Muscle layer of duodenum (tissue), 2 donors: Measurements from ENCODE around the gene CNRIP1.

Experiments used
- H3K27ac ChIP-seq: one replicate; pipeline ENCODE4 v1.7.0; 2013; ENCODE audit warnings: mild to moderate bottlenecking, low read length
- H3K27me3 ChIP-seq: one replicate; pipeline ENCODE4 v1.7.0; 2013; ENCODE audit warnings: low read depth, mild to moderate bottlenecking, control low read depth, low read length
- H3K36me3 ChIP-seq, 2 donors: one replicate each; pipeline ENCODE4 v1.7.0; 2013; ENCODE audit warnings: low read length in 2 of 2, control low read depth in 1 of 2, mild to moderate bottlenecking in 1 of 2; ENCODE audit not compliant: insufficient read depth in 2 of 2, control insufficient read depth in 1 of 2
- H3K4me1 ChIP-seq, 2 donors: one replicate each; pipeline ENCODE4 v1.7.0; 2013; ENCODE audit warnings: low read length in 2 of 2, mild to moderate bottlenecking in 2 of 2, control low read depth in 1 of 2, moderate library complexity in 1 of 2; ENCODE audit not compliant: insufficient read depth in 2 of 2, control insufficient read depth in 1 of 2
- H3K4me3 ChIP-seq, 2 donors: one replicate each; pipeline ENCODE4 v1.7.0; 2013; ENCODE audit warnings: low read length in 2 of 2, low read depth in 1 of 2, mild to moderate bottlenecking in 1 of 2
- H3K9me3 ChIP-seq, 2 donors: one replicate each; pipeline ENCODE4 v1.7.0; 2013; ENCODE audit warnings: low read length in 2 of 2, control low read depth in 1 of 2, mild to moderate bottlenecking in 1 of 2; ENCODE audit not compliant: control insufficient read depth in 1 of 2
- donor health status: healthy.

CNRIP1 gene

GRCh38 chr2:68291314-68291713 lies 28.4 kb downstream of the CNRIP1 start:
- Histone ChIP-seq H3K4me3 (no peak overlapping the region), H3K4me1 (peaks cover 0 to 12% of the 10 kb centered on the region in 2 donors), H3K27me3 (no peaks in the 10 kb centered on the region), H3K36me3 (no peaks in the 10 kb centered on the region), H3K9me3 (no peaks in the 10 kb centered on the region), H3K27ac (no peak overlapping the region)

DNA sequence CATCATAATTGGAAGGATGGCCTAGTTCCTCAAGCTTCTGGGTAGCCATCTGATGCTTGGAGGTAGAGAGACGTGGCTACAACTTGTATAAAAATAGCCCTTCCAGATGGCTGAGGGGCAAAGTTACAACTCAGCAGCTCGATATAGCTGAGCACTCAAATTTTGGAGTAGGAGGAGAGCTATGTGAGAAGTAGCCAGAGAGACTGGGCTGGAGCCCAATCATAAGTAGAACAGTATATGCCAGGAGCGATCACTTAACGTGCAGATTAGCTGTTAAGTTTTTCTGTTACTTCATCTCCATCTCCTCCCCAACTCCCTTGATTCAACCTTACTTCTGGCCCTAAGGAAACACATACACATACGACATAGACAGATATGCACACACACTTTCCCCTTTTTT lies 28.8 kb downstream of the CNRIP1 start:
- H3K36me3 ChIP-seq = no peaks in the 10 kb centered on the region
- no peak overlapping the region for H3K27ac ChIP-seq

GRCh38 chr2:68287580-68288441 lies 31.9 kb downstream of the CNRIP1 start:
- Histone ChIP-seq H3K36me3 (no peaks in the 10 kb centered on the region), H3K4me3 (no peak overlapping the region), H3K27me3 (no peaks in the 10 kb centered on the region), H3K9me3 (no peaks in the 10 kb centered on the region), H3K27ac (no peak overlapping the region), H3K4me1 (peaks cover 0 to 12% of the 10 kb centered on the region in 2 donors)

More for the DNA sequence above, 28.8 kb downstream of the CNRIP1 start:
- Histone ChIP-seq H3K27me3 (no peaks in the 10 kb centered on the region), H3K9me3 (no peaks in the 10 kb centered on the region), H3K4me1 (peaks cover 0 to 12% of the 10 kb centered on the region in 2 donors), H3K4me3 (no peak overlapping the region)

DNA sequence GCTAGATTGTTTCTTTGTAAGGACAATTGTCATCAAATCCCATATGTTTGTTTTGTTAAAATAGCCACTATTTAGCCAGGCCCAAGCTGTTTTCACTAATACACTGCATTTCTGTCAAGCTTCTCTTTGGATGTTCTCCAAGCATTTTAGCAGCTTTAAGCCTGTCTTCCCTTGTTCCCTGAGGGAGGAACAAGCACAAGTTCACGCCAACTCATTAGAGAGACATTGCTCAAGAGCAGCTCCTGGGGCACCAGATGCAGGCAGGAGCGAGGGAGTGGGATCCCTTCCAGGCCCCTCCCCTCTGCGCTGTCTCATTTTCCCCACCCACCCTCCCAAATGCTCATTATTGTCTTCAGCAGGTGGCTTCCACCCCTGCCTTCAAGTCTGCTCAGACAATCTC lies 34.9 kb downstream of the CNRIP1 start:
- Histone ChIP-seq H3K36me3 (no peaks in the 10 kb centered on the region), H3K4me1 (peaks cover 0 to 12% of the 10 kb centered on the region in 2 donors), H3K4me3 (no peak overlapping the region), H3K9me3 (no peaks in the 10 kb centered on the region), H3K27ac (no peak overlapping the region), H3K27me3 (no peaks in the 10 kb centered on the region)

DNA sequence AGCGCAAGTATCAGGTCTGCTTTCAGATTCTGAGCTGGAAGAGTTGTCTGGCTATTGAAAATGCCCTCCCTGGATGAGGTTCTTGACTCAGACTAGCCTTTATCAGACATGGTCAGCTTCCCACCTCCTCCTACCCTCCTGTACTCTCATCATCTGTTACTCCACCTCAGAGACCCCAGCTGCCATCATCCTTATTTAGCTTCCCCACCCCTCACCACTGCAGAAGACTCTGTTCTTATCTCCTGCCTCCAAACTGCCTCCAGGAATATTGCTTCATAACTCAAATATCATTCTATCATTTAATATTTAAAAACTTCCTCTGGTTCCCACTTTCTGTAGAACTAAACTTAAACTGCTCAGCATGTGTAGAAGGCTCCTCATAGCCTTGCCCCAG lies 36.3 kb downstream of the CNRIP1 start:
- Histone ChIP-seq H3K36me3 (no peaks in the 10 kb centered on the region), H3K27me3 (no peaks in the 10 kb centered on the region), H3K27ac (no peak overlapping the region), H3K4me1 (peaks cover 0 to 12% of the 10 kb centered on the region in 2 donors), H3K4me3 (no peak overlapping the region), H3K9me3 (no peaks in the 10 kb centered on the region)

DNA sequence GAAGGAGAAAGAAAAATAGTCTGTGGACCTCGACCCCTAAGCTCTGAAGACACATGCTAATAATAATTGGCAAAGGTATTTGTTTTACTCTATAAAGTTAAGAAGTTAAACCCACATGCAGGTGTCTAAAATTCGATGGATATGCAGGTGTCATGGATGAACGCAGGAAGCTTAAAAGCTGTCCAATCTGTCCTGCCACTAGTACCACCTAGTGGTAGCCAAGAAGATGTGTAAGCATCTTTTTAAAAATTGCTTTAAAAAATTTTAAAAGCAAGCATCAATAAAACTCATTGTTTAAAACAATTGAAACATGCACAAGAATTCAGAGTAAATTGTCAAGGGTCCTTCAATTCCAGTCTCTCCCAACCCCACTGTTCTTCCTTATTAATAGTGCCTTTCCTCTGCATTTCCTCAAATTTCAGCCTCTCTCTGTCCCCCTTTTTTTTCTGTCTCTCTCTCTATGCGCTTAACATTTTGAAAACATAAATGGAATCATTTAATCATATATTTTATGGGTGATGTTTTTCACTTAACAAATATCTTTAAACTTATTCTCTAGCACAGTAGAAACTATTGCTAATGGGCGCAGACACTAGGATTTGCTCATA lies 36.8 kb downstream of the CNRIP1 start:
- H3K27me3 ChIP-seq = no peaks in the 10 kb centered on the region
- peaks cover 0 to 9% of the 10 kb centered on the region in 2 donors for H3K4me1 ChIP-seq
- H3K36me3 ChIP-seq = no peaks in the 10 kb centered on the region
- no peak overlapping the region for H3K27ac ChIP-seq
- no peak overlapping the region for H3K4me3 ChIP-seq
- H3K9me3 ChIP-seq = no peaks in the 10 kb centered on the region

GRCh38 chr2:68280796-68281195 lies 39.0 kb downstream of the CNRIP1 start:
- Histone ChIP-seq H3K9me3 (no peaks in the 10 kb centered on the region), H3K36me3 (no peaks in the 10 kb centered on the region), H3K27ac (no peak overlapping the region), H3K4me1 (no peaks in the 10 kb centered on the region), H3K27me3 (no peaks in the 10 kb centered on the region), H3K4me3 (no peak overlapping the region)

- Histone ChIP-seq H3K4me1 (no peaks in the 10 kb centered on the region), H3K4me3 (no peak overlapping the region), H3K27ac (no peak overlapping the region), H3K27me3 (no peaks in the 10 kb centered on the region), H3K36me3 (no peaks in the 10 kb centered on the region), H3K9me3 (no peaks in the 10 kb centered on the region)
Observed at GRCh38 chr2:68280348-68280747, 39.4 kb downstream of the CNRIP1 start.

DNA sequence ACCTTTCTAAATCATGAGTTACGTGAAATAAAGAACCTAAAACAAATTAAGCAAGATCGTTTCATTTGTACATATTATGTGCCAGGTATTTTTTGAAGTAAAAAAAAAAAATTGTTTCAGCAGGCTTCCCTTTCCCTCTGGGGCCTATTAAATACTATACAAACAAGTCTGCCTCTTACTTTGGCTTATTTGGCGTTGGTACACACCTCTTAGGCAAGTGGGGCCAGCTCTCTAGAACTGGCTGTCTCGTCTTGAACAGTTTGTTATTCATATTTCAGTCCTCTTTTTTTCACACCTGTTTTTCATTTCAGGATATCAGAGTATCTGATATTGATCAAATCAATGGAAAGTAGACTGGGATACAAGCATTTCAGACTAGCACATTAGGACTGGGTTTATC lies 40.1 kb downstream of the CNRIP1 start:
- H3K27ac ChIP-seq = no peak overlapping the region
- no peaks in the 10 kb centered on the region for H3K36me3 ChIP-seq
- H3K4me3 ChIP-seq = no peak overlapping the region
- no peaks in the 10 kb centered on the region for H3K4me1 ChIP-seq
- no peaks in the 10 kb centered on the region for H3K9me3 ChIP-seq
- H3K27me3 ChIP-seq = no peaks in the 10 kb centered on the region

DNA sequence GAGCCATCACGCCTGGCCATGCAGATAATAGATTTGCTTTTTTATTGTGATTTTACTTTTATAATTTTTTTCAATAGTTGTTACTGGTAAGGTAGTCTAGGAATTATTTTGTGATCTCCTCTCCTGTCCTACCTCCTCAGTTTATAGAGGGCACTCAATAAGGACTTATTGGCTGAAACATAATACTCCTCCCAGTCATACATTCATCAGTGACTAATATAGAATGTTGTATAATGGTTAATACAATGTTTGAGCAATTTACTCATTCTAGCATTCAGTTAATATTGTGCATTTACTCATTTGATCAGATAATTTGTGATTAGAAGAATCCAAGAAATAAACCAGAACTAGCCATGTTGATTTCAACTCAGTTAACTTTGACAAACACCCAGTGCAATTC lies 41.6 kb downstream of the CNRIP1 start:
- Histone ChIP-seq H3K4me1 (no peaks in the 10 kb centered on the region), H3K27ac (no peak overlapping the region), H3K27me3 (no peaks in the 10 kb centered on the region), H3K36me3 (no peaks in the 10 kb centered on the region), H3K9me3 (no peaks in the 10 kb centered on the region), H3K4me3 (no peak overlapping the region)

GRCh38 chr2:68274022-68274421 lies 45.7 kb downstream of the CNRIP1 start:
- H3K36me3 ChIP-seq = no peaks in the 10 kb centered on the region
- H3K4me1 ChIP-seq = peaks cover 0 to 5% of the 10 kb centered on the region in 2 donors
- no peak overlapping the region for H3K27ac ChIP-seq
- H3K9me3 ChIP-seq = no peaks in the 10 kb centered on the region
- no peak overlapping the region for H3K4me3 ChIP-seq
- H3K27me3 ChIP-seq = no peaks in the 10 kb centered on the region
